Activated CD8-positive, alpha-beta T cell treated with anti-CD3 and anti-CD28 coated beads, Interleukin-2, amount 10 ng/mL, durations not matched to agents 7 days and 5 days (primary cell): ENCODE measurements around the gene EFHC2. TPM values are rescaled to one million over a fixed set of nuclear protein-coding genes. Genes with fewer than 3 reads are reported as not detected.
A peak's percentile ranks its signal among the peaks of the same experiment; 100 is the strongest.

Experiments
- ATAC-seq: fragments of 150-1000 bp; cut with Tn5 transposase; one replicate; pipeline ENCODE4 v1.10.0; 2021; ENCODE audit warnings: moderate library complexity
- CTCF ChIA-PET: fragments of 350-600 bp; sonication (Branson Sonifier 250); formaldehyde crosslinking; loops from one replicate; lab custom pipeline; 2021; ENCODE audit warnings: antibody characterized with exemption; lab: Charles Lee
- POLR2A ChIA-PET: fragments of 350-600 bp; sonication (Branson Sonifier 250); formaldehyde crosslinking; loops from one replicate; lab custom pipeline; 2021; ENCODE audit warnings: antibody characterized with exemption; lab: Charles Lee
- DNase-seq: peaks from one replicate; pipeline ENCODE4 v3.0.0-alpha.2; 2020
- H3K27ac Mint-ChIP-seq: one replicate; pipeline ENCODE4 v1.8.0; 2021; ENCODE audit warnings: mild to moderate bottlenecking, mixed read lengths
- H3K27me3 Mint-ChIP-seq: one replicate; pipeline ENCODE4 v1.8.0; 2021; ENCODE audit warnings: low read depth, mixed read lengths
- H3K36me3 Mint-ChIP-seq: one replicate; pipeline ENCODE4 v1.8.0; 2021; ENCODE audit warnings: low read depth, mixed read lengths
- H3K4me1 Mint-ChIP-seq: one replicate; pipeline ENCODE4 v1.8.0; 2021; ENCODE audit warnings: low read depth, mixed read lengths
- H3K4me3 Mint-ChIP-seq: one replicate; pipeline ENCODE4 v1.8.0; 2021; ENCODE audit warnings: mild to moderate bottlenecking, mixed read lengths
- H3K9me3 Mint-ChIP-seq: one replicate; pipeline ENCODE4 v1.8.0; 2022; ENCODE audit warnings: mixed read lengths; ENCODE audit not compliant: insufficient read depth
- total RNA-seq, 2 experiments: library from RNA; stranded (reverse); gene quantifications; one replicate each; pipeline ENCODE4 v1.2.3, GENCODE V29; 2021

The EFHC2 gene, protein sequence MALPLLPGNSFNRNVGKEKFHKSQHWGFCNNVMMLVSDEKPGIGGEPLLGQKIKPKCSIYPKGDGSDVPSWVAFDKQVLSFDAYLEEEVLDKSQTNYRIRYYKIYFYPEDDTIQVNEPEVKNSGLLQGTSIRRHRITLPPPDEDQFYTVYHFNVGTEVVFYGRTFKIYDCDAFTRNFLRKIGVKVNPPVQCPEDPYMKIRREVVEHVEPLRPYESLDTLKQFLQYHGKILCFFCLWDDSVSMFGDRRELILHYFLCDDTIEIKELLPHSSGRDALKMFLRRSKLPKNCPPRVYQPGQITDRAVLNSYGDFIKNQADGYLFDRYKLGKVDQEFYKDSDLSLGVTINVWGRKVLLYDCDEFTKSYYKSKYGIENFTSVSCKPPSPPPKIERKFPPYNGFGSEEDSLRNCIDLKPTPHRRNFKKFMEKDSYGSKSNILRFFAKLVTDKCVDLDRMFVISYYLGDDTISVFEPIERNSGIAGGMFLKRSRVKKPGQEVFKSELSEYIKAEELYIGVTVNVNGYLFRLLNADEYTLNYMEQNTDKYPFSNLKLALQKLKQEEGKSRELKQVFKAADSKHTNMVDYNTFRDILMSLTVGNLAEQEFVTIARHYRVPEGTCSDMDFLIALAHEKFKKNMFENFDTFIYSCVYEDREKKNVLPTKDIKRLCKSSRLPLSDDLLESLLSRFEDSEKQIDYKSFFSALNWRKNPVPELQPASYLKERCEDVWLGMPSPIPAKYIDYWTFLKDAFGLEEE
- under 1 TPM; 0.31 to 0.53 TPM for total RNA-seq

GRCh38 chrX:44343412-44344141, at the start of gene EFHC2:
TSS of gene EFHC2 (minus strand) at chrX:44343672. CDS start at chrX:44343588, 84 bp downstream.
- H3K36me3 Mint-ChIP-seq: no peaks in the 10 kb centered on the region
- peak within 1 kb of the TSS; percentile 77 for H3K4me3 Mint-ChIP-seq
- H3K27ac Mint-ChIP-seq: peak within 1 kb of the TSS; percentile 92
- H3K4me1 Mint-ChIP-seq: peaks cover 13% of the 10 kb centered on the region
- DNase-seq (peak; percentile 59), ATAC-seq (peak; percentile 82)
- ChIA-PET CTCF (interaction anchor here (1.5 kb wide), 1 partner anchor 12 kb away, joined by 3 read pairs; no protein-coding TSS in a partner anchor), POLR2A (no interaction called here)
- H3K9me3 Mint-ChIP-seq: no peaks in the 10 kb centered on the region
- H3K27me3 Mint-ChIP-seq: no peaks in the 10 kb centered on the region

GRCh38 chrX:44392767-44393166, 49.3 kb upstream of the EFHC2 start:
- H3K27me3 Mint-ChIP-seq: no peaks in the 10 kb centered on the region
- DNase-seq (no peak), ATAC-seq (no peak)
- no peak overlapping the region for H3K4me3 Mint-ChIP-seq
- no peaks in the 10 kb centered on the region for H3K36me3 Mint-ChIP-seq
- POLR2A ChIA-PET: no interaction called here
- CTCF ChIA-PET: no interaction called here
- H3K27ac Mint-ChIP-seq: no peak overlapping the region
- H3K9me3 Mint-ChIP-seq: no peaks in the 10 kb centered on the region
- H3K4me1 Mint-ChIP-seq: no peaks in the 10 kb centered on the region

- Mint-ChIP-seq H3K36me3 (no peaks in the 10 kb centered on the region), H3K4me1 (no peaks in the 10 kb centered on the region), H3K4me3 (no peak overlapping the region), H3K27me3 (no peaks in the 10 kb centered on the region), H3K9me3 (no peaks in the 10 kb centered on the region), H3K27ac (no peak overlapping the region)
- no peak for ATAC-seq
- CTCF ChIA-PET: no interaction called here
- POLR2A ChIA-PET: no interaction called here
- no peak for DNase-seq
Observed at GRCh38 chrX:44384688-44385338, 41.3 kb upstream of the EFHC2 start.

DNA sequence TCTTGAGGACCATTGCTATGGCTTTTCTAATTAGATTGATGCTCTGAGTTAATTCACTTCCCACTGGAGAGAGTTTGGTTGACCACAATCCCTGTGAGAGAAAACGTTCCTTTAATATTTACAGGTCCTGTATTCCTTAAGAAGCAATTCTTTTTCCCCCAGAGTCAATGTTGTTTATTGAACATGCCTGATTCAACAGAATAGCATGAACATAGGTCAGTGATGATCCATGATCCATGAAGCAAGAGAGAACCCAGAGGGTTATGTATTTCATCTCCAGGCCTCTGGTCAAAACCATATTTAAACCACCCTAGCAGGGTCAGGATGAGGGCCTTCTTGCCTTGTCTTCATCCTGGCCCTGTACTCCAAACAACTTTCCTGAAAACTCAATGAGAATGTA, 39.4 kb upstream of the EFHC2 start:
- DNase-seq: no peak
- Mint-ChIP-seq H3K27me3 (no peaks in the 10 kb centered on the region), H3K4me3 (no peak overlapping the region), H3K27ac (no peak overlapping the region), H3K9me3 (no peaks in the 10 kb centered on the region), H3K4me1 (no peaks in the 10 kb centered on the region), H3K36me3 (no peaks in the 10 kb centered on the region)
- ChIA-PET CTCF (no interaction called here), POLR2A (no interaction called here)
- no peak for ATAC-seq

GRCh38 chrX:44352758-44353157, 9.3 kb upstream of the EFHC2 start:
- no peak overlapping the region for H3K4me3 Mint-ChIP-seq
- H3K36me3 Mint-ChIP-seq: no peaks in the 10 kb centered on the region
- H3K27me3 Mint-ChIP-seq: no peaks in the 10 kb centered on the region
- ChIA-PET CTCF (no interaction called here), POLR2A (no interaction called here)
- ATAC-seq (no peak), DNase-seq (no peak)
- H3K9me3 Mint-ChIP-seq: no peaks in the 10 kb centered on the region
- no peak overlapping the region for H3K27ac Mint-ChIP-seq
- H3K4me1 Mint-ChIP-seq: no peaks in the 10 kb centered on the region

- ChIA-PET CTCF (no interaction called here), POLR2A (no interaction called here)
- no peaks in the 10 kb centered on the region for H3K36me3 Mint-ChIP-seq
- H3K27me3 Mint-ChIP-seq: no peaks in the 10 kb centered on the region
- no peak overlapping the region for H3K27ac Mint-ChIP-seq
- H3K4me3 Mint-ChIP-seq: no peak overlapping the region
- peaks cover 6% of the 10 kb centered on the region for H3K4me1 Mint-ChIP-seq
- ATAC-seq: no peak
- DNase-seq: no peak
- H3K9me3 Mint-ChIP-seq: no peaks in the 10 kb centered on the region
Observed at GRCh38 chrX:44349561-44349960, 6.1 kb upstream of the EFHC2 start.

GRCh38 chrX:44344687-44345086, 1.2 kb upstream of the EFHC2 start:
- peaks cover 13% of the 10 kb centered on the region for H3K4me1 Mint-ChIP-seq
- ATAC-seq (peak; percentile 32), DNase-seq (peak; percentile 33)
- H3K9me3 Mint-ChIP-seq: no peaks in the 10 kb centered on the region
- no peaks in the 10 kb centered on the region for H3K27me3 Mint-ChIP-seq
- peak overlapping the region; percentile 92 for H3K27ac Mint-ChIP-seq
- CTCF ChIA-PET: no interaction called here
- H3K36me3 Mint-ChIP-seq: no peaks in the 10 kb centered on the region
- POLR2A ChIA-PET: no interaction called here
- peak overlapping the region; percentile 77 for H3K4me3 Mint-ChIP-seq

DNA sequence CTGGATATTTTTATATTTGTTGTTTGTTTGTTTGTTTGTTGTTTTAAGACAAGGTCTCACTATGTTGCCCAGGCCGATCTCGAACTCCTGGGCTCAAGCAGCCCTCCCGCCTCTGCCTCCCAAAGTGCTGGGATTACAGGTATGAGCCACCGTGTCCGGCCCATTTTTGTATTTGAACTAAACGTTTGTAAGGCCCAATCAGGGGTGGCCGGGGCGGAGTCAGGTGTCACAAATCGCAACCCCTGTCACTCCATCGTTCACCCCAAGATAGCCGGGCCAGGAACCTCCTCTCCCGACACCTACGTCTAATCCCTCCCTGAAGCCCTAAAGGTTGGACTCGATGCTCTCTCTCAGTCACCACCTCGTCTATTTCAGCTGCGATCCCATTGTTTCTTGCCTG, 722 bp upstream of the EFHC2 start:
- Mint-ChIP-seq H3K4me3 (peak overlapping the region; percentile 77), H3K36me3 (no peaks in the 10 kb centered on the region), H3K9me3 (no peaks in the 10 kb centered on the region), H3K4me1 (peaks cover 13% of the 10 kb centered on the region), H3K27me3 (no peaks in the 10 kb centered on the region), H3K27ac (peak overlapping the region; percentile 92)
- ChIA-PET POLR2A (no interaction called here), CTCF (no interaction called here)
- DNase-seq (peak; percentile 77), ATAC-seq (peak; percentile 85)

GRCh38 chrX:44342866-44343265, 606 bp downstream of the EFHC2 start:
- no peak for DNase-seq
- CTCF ChIA-PET: interaction anchor here (1.5 kb wide), 1 partner anchor 11 kb away, joined by 3 read pairs; no protein-coding TSS in a partner anchor
- H3K27me3 Mint-ChIP-seq: no peaks in the 10 kb centered on the region
- H3K9me3 Mint-ChIP-seq: no peaks in the 10 kb centered on the region
- ATAC-seq: no peak
- no peaks in the 10 kb centered on the region for H3K36me3 Mint-ChIP-seq
- peaks cover 13% of the 10 kb centered on the region for H3K4me1 Mint-ChIP-seq
- H3K4me3 Mint-ChIP-seq: peak overlapping the region; percentile 77
- POLR2A ChIA-PET: no interaction called here
- H3K27ac Mint-ChIP-seq: no peak overlapping the region

- no peaks in the 10 kb centered on the region for H3K27me3 Mint-ChIP-seq
- H3K4me3 Mint-ChIP-seq: no peak overlapping the region
- no peak for ATAC-seq
- no peaks in the 10 kb centered on the region for H3K9me3 Mint-ChIP-seq
- DNase-seq: no peak
- no peaks in the 10 kb centered on the region for H3K36me3 Mint-ChIP-seq
- no peak overlapping the region for H3K27ac Mint-ChIP-seq
- ChIA-PET POLR2A (no interaction called here), CTCF (no interaction called here)
- no peaks in the 10 kb centered on the region for H3K4me1 Mint-ChIP-seq
Observed at GRCh38 chrX:44338361-44338760, 5.1 kb downstream of the EFHC2 start.

DNA sequence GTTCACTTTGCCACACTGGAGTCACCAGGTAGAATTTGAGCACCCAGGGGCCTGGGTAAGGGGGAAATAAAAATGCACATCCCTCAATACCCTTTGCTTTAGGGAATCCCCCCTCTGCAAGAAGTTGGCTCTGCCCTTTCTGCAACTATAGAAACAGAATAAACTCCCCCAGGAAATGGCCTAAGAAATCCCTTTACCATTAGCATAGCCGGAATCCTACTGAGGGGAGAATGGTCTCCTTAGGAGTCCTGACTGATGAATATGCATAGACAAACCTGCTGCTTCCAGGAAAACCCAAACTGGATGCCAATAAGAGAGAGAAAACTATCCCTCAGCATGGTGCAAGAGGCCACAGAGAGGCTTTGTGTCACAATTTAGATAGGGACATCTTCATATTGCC, 11.0 kb downstream of the EFHC2 start:
- CTCF ChIA-PET: interaction anchor here (1.5 kb wide), 1 partner anchor 11 kb away, joined by 3 read pairs; the partner anchor contains the start of gene EFHC2
- H3K4me1 Mint-ChIP-seq: peaks cover 18% of the 10 kb centered on the region

More for the DNA sequence above, 11.0 kb downstream of the EFHC2 start:
- DNase-seq (no peak), ATAC-seq (no peak)
- no peaks in the 10 kb centered on the region for H3K9me3 Mint-ChIP-seq
- no peak overlapping the region for H3K4me3 Mint-ChIP-seq
- H3K27ac Mint-ChIP-seq: no peak overlapping the region
- H3K27me3 Mint-ChIP-seq: no peaks in the 10 kb centered on the region
- POLR2A ChIA-PET: no interaction called here
- H3K36me3 Mint-ChIP-seq: no peaks in the 10 kb centered on the region
